Endothelial cell of umbilical vein (primary cell): ENCODE measurements around the gene PIP5K1C. TPM values are rescaled to one million over a fixed set of nuclear protein-coding genes. Genes with fewer than 3 reads are reported as not detected.

Experiments
- BruUV-seq: library from RNA; stranded (reverse); fragments of 400-500 nt; replicated peaks from 2 replicates; lab custom pipeline; 2021; lab: Mats Ljungman, UMichigan
- CTCF ChIA-PET: fragments of 300-600, 350-600 bp; sonication (Branson Sonifier 250); formaldehyde crosslinking; loops from one replicate; lab custom pipeline; 2021; ENCODE audit warnings: antibody characterized with exemption, inconsistent platforms; lab: Charles Lee
- POLR2A ChIA-PET: fragments of 300-600, 350-600 bp; sonication (Branson Sonifier 250); formaldehyde crosslinking; loops from one replicate; lab custom pipeline; 2021; ENCODE audit warnings: antibody characterized with exemption, inconsistent platforms; lab: Charles Lee
- DNase-seq: peaks from one replicate; pipeline ENCODE4 v3.0.0-alpha.2; 2011; ENCODE audit warnings: low read depth, low spot score
- FAIRE-seq: peaks from 2 replicates; lab custom pipeline; 2011; peaks lifted over from hg19 to GRCh38; lab: Jason Lieb, UNC
- H2AFZ ChIP-seq: 2 replicates; pipeline ENCODE4 v1.6.0; 2012; ENCODE audit warnings: low read depth, low read length, control low read depth, inconsistent platforms
- H3K27ac ChIP-seq: 2 replicates; pipeline ENCODE4 v1.5.1; 2011; ENCODE audit warnings: low read depth, mild to moderate bottlenecking, control low read depth, low read length, moderate library complexity; ENCODE audit not compliant: insufficient read depth
- H3K27me3 ChIP-seq, 2 experiments: 2 replicates each; pipeline versions ENCODE4 v1.6.0 to v1.6.1; 2011; ENCODE audit warnings: low read length in 2 of 2, mixed read lengths in 1 of 2; ENCODE audit not compliant: control insufficient read depth in 2 of 2, insufficient read depth in 2 of 2
- H3K36me3 ChIP-seq, 2 experiments: 2 replicates in 1 of 2; 3 replicates in 1 of 2; pipeline ENCODE4 v1.5.1; 2011; ENCODE audit warnings: low read length in 2 of 2, mild to moderate bottlenecking in 1 of 2, moderate library complexity in 1 of 2; ENCODE audit not compliant: control insufficient read depth in 2 of 2, insufficient read depth in 2 of 2; ENCODE audit errors: extremely low read depth in 1 of 2
- H3K4me1 ChIP-seq: 3 replicates; pipeline ENCODE4 v1.5.1; 2011; ENCODE audit warnings: mild to moderate bottlenecking, low read length; ENCODE audit not compliant: control insufficient read depth, insufficient read depth; ENCODE audit errors: extremely low read depth
- H3K4me2 ChIP-seq: 2 replicates; pipeline ENCODE4 v1.6.1; 2011; ENCODE audit warnings: low read length, control low read depth, mixed read lengths; ENCODE audit not compliant: insufficient read depth
- H3K4me3 ChIP-seq, 3 experiments: fragments of 200-600 bp in 1 of 3; sonication (generic), shearing (Covaris generic) in 1 of 3; replicated peaks in 1 of 3; 2 replicates each; pipeline ENCODE4 v1.5.1; 2011 to 2016; ENCODE audit warnings: control low read depth in 3 of 3, low read length in 3 of 3, mild to moderate bottlenecking in 2 of 3, inconsistent platforms in 1 of 3, low read depth in 1 of 3, moderate library complexity in 1 of 3; ENCODE audit not compliant: insufficient read depth in 1 of 3
- H3K79me2 ChIP-seq: 2 replicates; pipeline ENCODE4 v1.6.0; 2012; ENCODE audit warnings: low read length, inconsistent platforms; ENCODE audit not compliant: control insufficient read depth, insufficient read depth
- H3K9ac ChIP-seq: replicated peaks from 2 replicates; pipeline ENCODE3; 2011; ENCODE audit warnings: low read length, control low read depth; ENCODE audit not compliant: insufficient read depth; ENCODE audit errors: extremely low read depth
- H3K9me1 ChIP-seq: replicated peaks from 3 replicates; pipeline ENCODE4 v1.6.0; 2011; ENCODE audit warnings: mild to moderate bottlenecking, low read length; ENCODE audit not compliant: control insufficient read depth, insufficient read depth; ENCODE audit errors: extremely low read depth
- H3K9me3 ChIP-seq: replicated peaks from 2 replicates; pipeline ENCODE4 v1.5.1; 2012; ENCODE audit warnings: low read length, inconsistent platforms; ENCODE audit not compliant: control insufficient read depth, insufficient read depth
- H4K20me1 ChIP-seq: replicated peaks from 2 replicates; pipeline ENCODE3; 2011; ENCODE audit warnings: mild to moderate bottlenecking, low read length; ENCODE audit not compliant: control insufficient read depth, insufficient read depth; ENCODE audit errors: extremely low read depth
- EZH2 ChIP-seq: IDR thresholded peaks from 2 replicates; pipeline ENCODE4 v1.6.1; 2012; ENCODE audit warnings: borderline replicate concordance, low read depth, mild to moderate bottlenecking, moderate library complexity, low read length, inconsistent platforms; ENCODE audit not compliant: severe bottlenecking
- FOS ChIP-seq: IDR thresholded peaks from 2 replicates; pipeline ENCODE4 v1.6.1; 2011; ENCODE audit warnings: mild to moderate bottlenecking, low read length, moderate library complexity, borderline replicate concordance; ENCODE audit not compliant: insufficient read depth
- GATA2 ChIP-seq: IDR thresholded peaks from 2 replicates; pipeline ENCODE4 v1.7.0; 2011; ENCODE audit warnings: low read depth, mild to moderate bottlenecking, moderate library complexity, mixed read lengths, low read length; ENCODE audit not compliant: insufficient read length, insufficient read depth
- JUN ChIP-seq: IDR thresholded peaks from 2 replicates; pipeline ENCODE4 v1.6.1; 2011; ENCODE audit warnings: borderline replicate concordance, low read depth; ENCODE audit not compliant: insufficient read length, insufficient read depth
- MYC ChIP-seq: IDR thresholded peaks from one replicate; pipeline ENCODE4 v1.6.1; 2011; ENCODE audit warnings: mild to moderate bottlenecking, low read depth, low read length
- POLR2A ChIP-seq: IDR thresholded peaks from 2 replicates; pipeline ENCODE4 v1.6.1; 2012; ENCODE audit warnings: low read depth, mild to moderate bottlenecking, control low read depth, low read length
- POLR2AphosphoS5 ChIP-seq: IDR thresholded peaks from 2 replicates; pipeline ENCODE4 v1.6.1; 2012; ENCODE audit warnings: low read depth, mild to moderate bottlenecking, control low read depth, low read length, moderate library complexity; ENCODE audit not compliant: insufficient read depth
- dilution Hi-C: fragments of 300-500 bp; cut with MboI; formaldehyde crosslinking; loops from one replicate; pipeline ENCODE4 v1.15.0; 2019; ENCODE audit warnings: low sequenced_read_pairs; ENCODE audit not compliant: extremely low pct_ligation_motif_present
- intact Hi-C: fragments of 100-400 bp; cut with micrococcal nuclease; formaldehyde crosslinking; loops from one replicate; pipeline ENCODE4 v1.10.0; 2022
- polyA plus RNA-seq, 4 experiments: library from polyadenylated mRNA; depleted of rRNA in 3 of 4; stranded (reverse) in 3 of 4; unstranded in 1 of 4; fragments of >200 nt; gene quantifications; 2 replicates each; pipeline versions ENCODE4 v1.2.1 to v1.2.3, GENCODE V29; 2011 to 2012; ENCODE audit warnings: missing spikeins in 1 of 4
- total RNA-seq: library from RNA; stranded (reverse); gene quantifications from 2 replicates; pipeline ENCODE4 v1.2.3, GENCODE V29; 2021
- TF ChIP-seq, protein P1 (sequence below): IDR thresholded peaks from 2 replicates; pipeline ENCODE4 v1.6.1; 2011; ENCODE audit not compliant: insufficient read depth, insufficient read length
- TF ChIP-seq, protein P2 (sequence below), 2 donors: IDR thresholded peaks; 1 replicate in 1 of 2; 2 replicates in 1 of 2; pipeline ENCODE4 v1.5.1; 2011; ENCODE audit warnings: low read length in 2 of 2, mild to moderate bottlenecking in 2 of 2, moderate library complexity in 2 of 2, control low read depth in 1 of 2, inconsistent platforms in 1 of 2, low read depth in 1 of 2; ENCODE audit not compliant: insufficient read depth in 1 of 2; ENCODE audit errors: extremely low read depth in 1 of 2

Gene PIP5K1C
- total and polyA plus RNA-seq, 2 donors (not counting 3 experiments of a cell fraction or from before 2014, with no cell fraction given), result 31.6 to 79.5 TPM

GRCh38 chr19:3606690-3607289, 93.5 kb downstream of the PIP5K1C start, which contains the start of gene TBXA2R:
TSS of gene TBXA2R (minus strand) at chr19:3606875. CDS start at chr19:3600634, 6,241 bp downstream.
- no peaks in the 10 kb centered on the region for H3K9me1 ChIP-seq
- intact Hi-C loops (loop anchor here (2.0 to 5.0 kb wide), 2 partner anchors 22 to 34 kb away; partner anchors contain the start of genes GIPC3 and HMG20B), dilution Hi-C loops (no loop called here)
- no peaks in the 10 kb centered on the region for H3K27me3 ChIP-seq
- H3K9ac ChIP-seq, result peak within 1 kb of the TSS; percentile 39
- BruUV-seq, result no TSS peak
- no peaks in the 10 kb centered on the region for H3K79me2 ChIP-seq
- ChIA-PET CTCF (interaction anchor here (0.9 to 2.3 kb wide), 6 partner anchors 12 to 51 kb away, joined by 3 to 7 read pairs (median 4); partner anchors contain the start of gene GIPC3), POLR2A (no interaction called here)
- H3K4me2 ChIP-seq, result peak within 1 kb of the TSS; percentile 63
- H3K4me1 ChIP-seq, result peaks cover 23% of the 10 kb centered on the region
- peaks cover 0 to 5% of the 10 kb centered on the region in 2 experiments for H3K36me3 ChIP-seq
- FAIRE-seq, result peak; percentile 84
- H3K9me3 ChIP-seq, result no peaks in the 10 kb centered on the region
- TF ChIP-seq, protein P1, sequence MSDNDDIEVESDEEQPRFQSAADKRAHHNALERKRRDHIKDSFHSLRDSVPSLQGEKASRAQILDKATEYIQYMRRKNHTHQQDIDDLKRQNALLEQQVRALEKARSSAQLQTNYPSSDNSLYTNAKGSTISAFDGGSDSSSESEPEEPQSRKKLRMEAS, result no peak
- peak; percentile 17 for TF ChIP-seq POLR2A
- peak; percentile 46 for TF ChIP-seq POLR2AphosphoS5
- no peaks in the 10 kb centered on the region for H4K20me1 ChIP-seq
- peak within 1 kb of the TSS; percentile 81 for H2AFZ ChIP-seq
- peak within 1 kb of the TSS; percentile 34 for H3K27ac ChIP-seq
- peak; percentile 69 for DNase-seq
- peak within 1 kb of the TSS; percentile 39 to 48 (median 39) for H3K4me3 ChIP-seq

DNA sequence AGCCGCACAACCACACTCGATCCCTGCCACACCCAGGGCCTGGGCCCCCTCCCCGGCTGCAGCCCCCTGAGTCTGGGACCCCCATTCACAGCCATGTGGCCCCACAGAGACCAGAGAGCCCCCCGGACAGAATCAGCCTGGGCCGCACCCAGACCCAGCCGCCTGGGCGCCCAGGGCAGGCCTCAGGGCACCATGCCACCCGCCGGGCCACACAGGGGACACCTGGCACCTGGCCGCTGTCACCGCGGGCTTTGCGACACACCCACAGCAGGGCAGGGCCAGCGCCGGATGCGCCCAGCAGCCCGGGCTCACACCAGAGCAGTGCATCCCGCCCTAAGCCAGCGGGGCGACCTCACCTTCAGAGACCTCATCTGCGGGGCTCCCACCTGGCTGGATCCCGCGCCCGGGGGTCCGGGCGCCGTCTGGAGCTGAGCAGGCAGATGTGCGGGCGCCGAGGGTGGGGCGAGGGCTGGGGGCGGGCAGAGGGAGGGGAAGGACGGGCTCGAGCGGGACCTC, 94.0 kb downstream of the PIP5K1C start:
- peaks cover 23% of the 10 kb centered on the region for H3K4me1 ChIP-seq
- no peak for FAIRE-seq
- no peaks in the 10 kb centered on the region for H3K9me3 ChIP-seq
- TF ChIP-seq POLR2AphosphoS5 (no peak), EZH2 (no peak), JUN (no peak), MYC (no peak), FOS (no peak), POLR2A (no peak), GATA2 (no peak)
- TF ChIP-seq, protein P2, sequence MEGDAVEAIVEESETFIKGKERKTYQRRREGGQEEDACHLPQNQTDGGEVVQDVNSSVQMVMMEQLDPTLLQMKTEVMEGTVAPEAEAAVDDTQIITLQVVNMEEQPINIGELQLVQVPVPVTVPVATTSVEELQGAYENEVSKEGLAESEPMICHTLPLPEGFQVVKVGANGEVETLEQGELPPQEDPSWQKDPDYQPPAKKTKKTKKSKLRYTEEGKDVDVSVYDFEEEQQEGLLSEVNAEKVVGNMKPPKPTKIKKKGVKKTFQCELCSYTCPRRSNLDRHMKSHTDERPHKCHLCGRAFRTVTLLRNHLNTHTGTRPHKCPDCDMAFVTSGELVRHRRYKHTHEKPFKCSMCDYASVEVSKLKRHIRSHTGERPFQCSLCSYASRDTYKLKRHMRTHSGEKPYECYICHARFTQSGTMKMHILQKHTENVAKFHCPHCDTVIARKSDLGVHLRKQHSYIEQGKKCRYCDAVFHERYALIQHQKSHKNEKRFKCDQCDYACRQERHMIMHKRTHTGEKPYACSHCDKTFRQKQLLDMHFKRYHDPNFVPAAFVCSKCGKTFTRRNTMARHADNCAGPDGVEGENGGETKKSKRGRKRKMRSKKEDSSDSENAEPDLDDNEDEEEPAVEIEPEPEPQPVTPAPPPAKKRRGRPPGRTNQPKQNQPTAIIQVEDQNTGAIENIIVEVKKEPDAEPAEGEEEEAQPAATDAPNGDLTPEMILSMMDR (IDR thresholded peaks at IDR 0.05; ENCODE audit: extremely low read depth in 1 of 2, insufficient read depth in 1 of 2, low read depth in 1 of 2, low read length in 2 of 2), result no peak
- TF ChIP-seq, protein P1, result no peak
- no peaks in the 10 kb centered on the region for H3K9me1 ChIP-seq
- H3K79me2 ChIP-seq, result no peaks in the 10 kb centered on the region
- dilution Hi-C loops (no loop called here), intact Hi-C loops (loop anchor here (2.0 to 5.0 kb wide), 2 partner anchors 21 to 34 kb away; partner anchors contain the start of genes GIPC3 and HMG20B)
- H3K27ac ChIP-seq, result no peak overlapping the region
- DNase-seq, result no peak
- H3K4me3 ChIP-seq, result peak overlapping the region; percentile 39 to 40 (median 39)
- H4K20me1 ChIP-seq, result no peaks in the 10 kb centered on the region
- H3K4me2 ChIP-seq, result peak overlapping the region; percentile 53
- H2AFZ ChIP-seq, result peak overlapping the region; percentile 81
- H3K36me3 ChIP-seq, result no peaks in the 10 kb centered on the region
- no peak overlapping the region for H3K9ac ChIP-seq
- POLR2A ChIA-PET, result no interaction called here
- CTCF ChIA-PET, result interaction anchor here (1.0 to 2.3 kb wide), 2 partner anchors 12 to 29 kb away, joined by 3 to 6 read pairs; no protein-coding TSS in a partner anchor
- no peaks in the 10 kb centered on the region for H3K27me3 ChIP-seq
- no TSS peak for BruUV-seq
